Subcutaneous adipose tissue (tissue), 4 donors: ENCODE data around the gene SMARCD2. TPM values are rescaled to one million over a fixed set of nuclear protein-coding genes. Genes with fewer than 3 reads are reported as not detected.

Experiments
- total RNA-seq, 4 donors: library from RNA; depleted of rRNA; stranded (reverse); fragments of >200 nt; gene quantifications; one replicate each; pipeline ENCODE4 v1.1.0, GENCODE V29; 2016
- TF ChIP-seq, protein P1 (sequence below): fragments of 450-650 bp; IDR thresholded peaks from one replicate; pipeline ENCODE4 v1.5.1; 2016; ENCODE audit warnings: low read depth, mild to moderate bottlenecking, control low read depth, antibody characterized with exemption, moderate library complexity

SMARCD2 gene
- total RNA-seq, 4 donors from 2014 or later, result 101 to 246 (median 141) TPM

DNA sequence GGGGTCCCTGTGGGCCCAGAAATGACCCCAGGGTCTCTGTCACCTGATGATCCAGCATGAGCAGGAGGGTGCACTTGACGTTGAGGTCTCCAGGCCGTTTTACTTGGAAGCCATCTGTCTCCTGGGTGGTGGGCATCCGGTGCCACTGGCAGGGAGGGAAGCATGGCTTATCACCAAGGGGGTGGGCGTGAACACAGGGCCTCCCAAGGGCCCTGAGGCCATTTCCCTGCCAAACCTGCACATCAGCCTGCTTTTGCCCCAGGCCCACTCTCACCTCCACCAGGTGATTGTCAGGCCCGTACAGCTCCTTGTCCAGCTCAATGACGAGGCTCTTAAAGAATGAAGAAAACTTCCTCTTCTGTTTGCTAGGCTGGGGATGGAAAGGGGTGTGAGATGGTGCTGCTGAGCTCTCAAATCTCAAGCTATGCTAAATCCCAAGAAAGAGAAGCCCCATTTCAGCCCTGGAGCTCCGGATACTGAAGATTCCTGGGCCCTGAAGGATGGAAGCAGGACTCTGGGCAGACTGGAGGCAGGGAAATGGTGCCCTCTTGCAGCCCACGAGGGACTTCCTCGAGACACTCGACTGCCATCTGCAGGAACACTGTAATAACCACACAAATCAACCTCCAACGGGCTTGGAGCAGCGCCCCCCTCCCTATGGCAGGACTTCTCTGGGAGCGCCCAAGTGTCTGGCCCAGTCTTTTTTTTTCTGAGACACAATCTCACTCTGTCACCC is 7.9 kb downstream of the SMARCD2 start:
- TF ChIP-seq, protein P1, sequence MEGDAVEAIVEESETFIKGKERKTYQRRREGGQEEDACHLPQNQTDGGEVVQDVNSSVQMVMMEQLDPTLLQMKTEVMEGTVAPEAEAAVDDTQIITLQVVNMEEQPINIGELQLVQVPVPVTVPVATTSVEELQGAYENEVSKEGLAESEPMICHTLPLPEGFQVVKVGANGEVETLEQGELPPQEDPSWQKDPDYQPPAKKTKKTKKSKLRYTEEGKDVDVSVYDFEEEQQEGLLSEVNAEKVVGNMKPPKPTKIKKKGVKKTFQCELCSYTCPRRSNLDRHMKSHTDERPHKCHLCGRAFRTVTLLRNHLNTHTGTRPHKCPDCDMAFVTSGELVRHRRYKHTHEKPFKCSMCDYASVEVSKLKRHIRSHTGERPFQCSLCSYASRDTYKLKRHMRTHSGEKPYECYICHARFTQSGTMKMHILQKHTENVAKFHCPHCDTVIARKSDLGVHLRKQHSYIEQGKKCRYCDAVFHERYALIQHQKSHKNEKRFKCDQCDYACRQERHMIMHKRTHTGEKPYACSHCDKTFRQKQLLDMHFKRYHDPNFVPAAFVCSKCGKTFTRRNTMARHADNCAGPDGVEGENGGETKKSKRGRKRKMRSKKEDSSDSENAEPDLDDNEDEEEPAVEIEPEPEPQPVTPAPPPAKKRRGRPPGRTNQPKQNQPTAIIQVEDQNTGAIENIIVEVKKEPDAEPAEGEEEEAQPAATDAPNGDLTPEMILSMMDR, result no peak

DNA sequence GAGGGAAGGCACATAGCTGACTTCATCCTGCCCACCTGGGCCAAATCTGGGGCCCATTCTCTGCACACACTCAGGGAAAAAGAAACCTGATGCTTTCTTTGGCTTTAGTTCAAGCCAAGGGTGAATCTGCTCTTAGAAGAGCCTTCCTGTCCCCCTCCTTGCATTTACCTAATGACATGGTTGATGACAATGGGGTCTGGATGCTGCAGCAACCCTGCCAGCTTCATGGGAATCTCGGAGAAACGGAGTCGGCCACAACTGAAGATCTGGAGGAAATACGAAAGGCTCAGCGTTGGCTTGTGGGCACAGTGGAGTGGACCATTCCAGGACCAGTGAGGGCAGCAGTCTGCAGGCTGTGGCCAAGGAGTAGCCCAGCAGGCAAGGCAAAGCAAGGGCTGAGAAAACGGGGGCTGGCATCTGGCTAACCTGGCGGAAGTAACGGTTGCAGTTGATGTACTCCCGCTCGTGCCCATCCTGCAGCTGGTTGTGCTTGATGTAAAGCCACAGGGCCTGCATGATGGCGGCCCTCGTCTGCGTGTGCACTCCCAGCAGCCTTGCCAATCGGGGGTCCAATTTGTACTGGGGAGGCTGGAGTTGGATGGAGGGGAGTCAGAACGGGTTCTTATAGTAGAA is 8.6 kb downstream of the SMARCD2 start:
- TF ChIP-seq, protein P1, result no peak

DNA sequence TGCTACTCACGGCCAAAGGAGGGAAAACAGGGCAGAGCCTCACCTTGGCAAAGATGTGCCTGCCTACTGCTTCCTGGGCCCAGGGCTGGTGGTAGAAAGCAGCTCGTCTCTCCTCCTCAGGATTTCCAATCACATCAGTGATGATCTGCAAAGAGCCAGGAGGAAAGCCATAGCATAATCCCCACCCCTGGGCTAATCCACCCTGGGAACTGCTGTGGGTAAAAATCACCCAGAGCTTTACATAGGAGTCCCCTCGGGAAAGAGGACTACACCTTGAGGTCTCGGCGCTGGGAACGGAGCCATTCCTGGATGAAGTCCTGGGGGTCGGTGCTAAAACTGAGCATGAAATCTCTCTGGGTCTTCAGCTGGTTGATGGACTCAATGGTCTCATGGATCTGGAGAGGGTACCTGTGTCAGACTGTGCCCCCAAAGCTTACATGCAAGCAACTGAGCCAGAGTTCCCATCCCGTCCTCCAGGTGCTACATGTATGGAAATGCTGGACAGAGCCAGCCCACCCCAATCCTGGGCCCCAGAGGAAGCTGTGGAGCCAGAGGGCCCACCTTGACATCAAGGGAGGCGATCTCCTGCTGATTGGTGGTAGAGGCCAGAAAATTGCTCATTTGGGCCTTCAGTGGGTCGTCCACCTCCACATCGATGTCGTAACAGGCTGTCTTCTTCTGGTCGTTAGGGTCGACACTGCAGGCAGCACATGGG is 9.3 kb downstream of the SMARCD2 start:
- TF ChIP-seq, protein P1, result no peak

DNA sequence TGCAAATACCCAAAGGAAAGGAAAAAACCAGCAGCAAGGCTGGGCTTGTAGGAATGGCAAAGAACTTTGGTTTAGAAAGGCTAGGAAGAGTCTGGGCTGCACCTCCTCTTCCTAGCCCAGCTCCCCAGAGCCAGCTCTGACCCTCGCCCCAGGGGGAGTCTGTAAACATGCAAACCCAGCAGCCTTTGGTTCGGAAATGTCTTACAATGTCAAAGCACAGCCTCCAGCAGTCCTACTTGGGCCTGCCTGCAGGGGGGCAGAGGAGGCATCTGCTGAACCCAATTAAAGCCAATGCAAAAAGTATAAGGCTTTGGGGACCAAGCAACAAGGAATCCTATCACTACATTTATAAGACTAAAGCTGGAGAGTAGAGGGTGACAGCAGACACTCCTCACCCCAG is 10.0 kb downstream of the SMARCD2 start:
- TF ChIP-seq, protein P1, result no peak

DNA sequence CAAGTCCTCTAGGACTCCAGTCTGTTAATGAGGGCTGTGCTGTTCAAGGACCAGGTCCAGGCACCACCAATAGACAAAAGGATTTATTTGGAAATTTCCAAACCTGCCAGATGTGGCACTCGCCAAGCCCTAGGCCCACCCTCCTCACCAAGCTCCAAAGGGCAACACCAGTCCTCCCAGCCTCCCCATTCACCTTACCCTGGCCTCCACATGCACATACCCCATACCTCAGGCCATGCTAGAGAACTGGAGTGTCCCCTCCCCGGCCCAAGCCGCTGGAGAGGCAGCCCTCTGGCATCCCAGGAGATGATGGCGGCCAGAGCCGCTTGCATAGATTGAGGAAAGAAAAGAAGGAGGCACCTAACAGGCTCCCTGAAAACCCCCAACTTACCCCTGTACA is 10.5 kb downstream of the SMARCD2 start:
- TF ChIP-seq, protein P1, result no peak

DNA sequence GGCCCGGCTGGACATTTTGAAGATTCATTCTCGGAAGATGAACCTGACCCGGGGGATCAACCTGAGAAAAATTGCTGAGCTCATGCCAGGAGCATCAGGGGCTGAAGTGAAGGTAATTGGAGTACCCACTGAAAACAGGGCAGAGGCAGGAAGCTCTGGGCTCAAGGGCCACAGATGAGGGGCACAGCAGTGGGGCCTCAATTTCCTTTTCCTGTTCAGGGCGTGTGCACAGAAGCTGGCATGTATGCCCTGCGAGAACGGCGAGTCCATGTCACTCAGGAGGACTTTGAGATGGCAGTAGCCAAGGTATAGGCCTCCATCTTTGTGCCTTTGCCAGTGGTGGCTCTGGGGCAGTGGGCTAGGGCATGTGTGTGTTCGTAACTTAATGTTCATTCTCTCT is 11.0 kb downstream of the SMARCD2 start:
- TF ChIP-seq, protein P1, result no peak

DNA sequence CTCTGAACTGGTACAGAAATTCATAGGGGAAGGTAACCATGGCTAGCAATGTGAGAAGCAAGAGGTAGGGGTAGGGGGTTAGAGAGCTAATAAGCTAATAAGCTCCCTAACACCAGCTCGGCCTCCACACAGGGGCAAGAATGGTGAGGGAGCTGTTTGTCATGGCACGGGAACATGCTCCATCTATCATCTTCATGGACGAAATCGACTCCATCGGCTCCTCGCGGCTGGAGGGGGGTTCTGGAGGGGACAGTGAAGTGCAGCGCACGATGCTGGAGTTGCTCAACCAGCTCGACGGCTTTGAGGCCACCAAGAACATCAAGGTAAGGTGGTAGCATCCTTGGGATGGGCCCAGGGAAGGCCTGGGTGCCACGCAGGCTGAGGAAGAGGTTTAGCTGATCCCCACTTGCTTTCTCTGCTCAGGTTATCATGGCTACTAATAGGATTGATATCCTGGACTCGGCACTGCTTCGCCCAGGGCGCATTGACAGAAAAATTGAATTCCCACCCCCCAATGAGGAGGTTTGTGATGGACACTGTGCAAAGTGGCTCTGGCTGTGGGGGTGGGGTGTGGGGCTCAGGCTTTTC is 11.5 kb downstream of the SMARCD2 start:
- TF ChIP-seq, protein P1, result no peak
